IgD-negative memory B cell (primary cell): ENCODE measurements around the gene CDC42BPA. TPM values are rescaled to one million over a fixed set of nuclear protein-coding genes. Genes with fewer than 3 reads are reported as not detected.

Source experiments
- H3K27ac Mint-ChIP-seq, 3 donors: one replicate each; pipeline ENCODE4 v1.8.0; 2020 to 2022; ENCODE audit warnings: mild to moderate bottlenecking in 3 of 3, mixed read lengths in 3 of 3, moderate library complexity in 1 of 3
- H3K27me3 Mint-ChIP-seq: one replicate; pipeline ENCODE4 v1.8.0; 2021; ENCODE audit warnings: mixed read lengths
- H3K36me3 Mint-ChIP-seq: one replicate; pipeline ENCODE4 v1.8.0; 2020; ENCODE audit warnings: mild to moderate bottlenecking, mixed read lengths
- H3K4me1 Mint-ChIP-seq, 3 donors: one replicate each; pipeline ENCODE4 v1.8.0; 2020 to 2022; ENCODE audit warnings: mixed read lengths in 3 of 3, mild to moderate bottlenecking in 1 of 3
- H3K4me3 Mint-ChIP-seq, 4 donors: one replicate each; pipeline ENCODE4 v1.8.0; 2020 to 2022; ENCODE audit warnings: mild to moderate bottlenecking in 4 of 4, mixed read lengths in 4 of 4, moderate library complexity in 3 of 4
- H3K9me3 Mint-ChIP-seq, 3 donors: one replicate each; pipeline ENCODE4 v1.8.0; 2020 to 2021; ENCODE audit warnings: mixed read lengths in 3 of 3, mild to moderate bottlenecking in 1 of 3
- polyA plus RNA-seq: library from polyadenylated mRNA; unstranded; fragments of 300-500 nt; fragmentation: Illumina TruSeq; gene quantifications from one replicate; pipeline ENCODE4 v1.2.3, GENCODE V29; 2021

The CDC42BPA gene
- polyA plus RNA-seq, 1 donor from 2014 or later, result not detected

DNA sequence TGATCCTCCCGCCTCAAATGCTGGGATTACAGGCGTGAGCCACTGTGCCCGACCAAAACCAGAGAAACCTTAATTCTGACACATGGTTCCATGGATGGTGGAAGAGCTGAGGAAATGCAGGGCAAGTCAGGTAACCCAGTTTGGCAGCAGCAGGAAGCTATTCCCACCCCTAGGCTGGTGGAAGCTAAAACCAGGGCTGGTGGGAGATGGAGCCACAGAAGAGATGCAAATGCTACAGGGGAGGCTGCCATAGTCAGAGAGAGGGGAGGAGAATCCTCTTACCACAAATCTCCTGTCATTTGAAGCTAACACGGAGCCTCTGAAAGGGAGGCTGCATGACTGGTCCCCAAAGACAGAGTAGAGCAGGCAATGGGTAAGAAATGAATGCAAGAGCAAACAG, 4.1 kb upstream of the CDC42BPA start:
- Mint-ChIP-seq H3K4me3 (peak overlapping the region in 1 of 4 donors; percentile 69), H3K9me3 (peaks cover 0 to 9% (median 0%) of the 10 kb centered on the region in 3 donors), H3K27me3 (peaks cover 28% of the 10 kb centered on the region), H3K27ac (no peak overlapping the region), H3K36me3 (no peaks in the 10 kb centered on the region), H3K4me1 (peaks cover 2 to 7% (median 2%) of the 10 kb centered on the region in 3 donors)

- no peak overlapping the region for H3K4me3 Mint-ChIP-seq
- no peaks in the 10 kb centered on the region for H3K36me3 Mint-ChIP-seq
- peaks cover 0 to 15% (median under 1%) of the 10 kb centered on the region in 3 donors for H3K9me3 Mint-ChIP-seq
- H3K27me3 Mint-ChIP-seq, result peaks cover 36% of the 10 kb centered on the region
- H3K27ac Mint-ChIP-seq, result no peak overlapping the region
- peaks cover 2 to 10% (median 2%) of the 10 kb centered on the region in 3 donors for H3K4me1 Mint-ChIP-seq
Measured at GRCh38 chr1:227321035-227321434, 2.7 kb upstream of the CDC42BPA start.

GRCh38 chr1:227320476-227320875, 2.2 kb upstream of the CDC42BPA start:
- peaks cover 41% of the 10 kb centered on the region for H3K27me3 Mint-ChIP-seq
- H3K4me1 Mint-ChIP-seq, result peaks cover 2 to 10% (median 2%) of the 10 kb centered on the region in 3 donors
- no peaks in the 10 kb centered on the region for H3K36me3 Mint-ChIP-seq
- H3K9me3 Mint-ChIP-seq, result peaks cover 0 to 17% (median 4%) of the 10 kb centered on the region in 3 donors
- H3K27ac Mint-ChIP-seq, result no peak overlapping the region
- no peak overlapping the region for H3K4me3 Mint-ChIP-seq

GRCh38 chr1:227318853-227319607, 738 bp upstream of the CDC42BPA start:
- Mint-ChIP-seq H3K9me3 (peaks cover 0 to 13% (median 4%) of the 10 kb centered on the region in 3 donors), H3K36me3 (no peaks in the 10 kb centered on the region), H3K27ac (no peak overlapping the region), H3K4me3 (peak overlapping the region; percentile 48 to 84 (median 71)), H3K4me1 (peaks cover 2 to 10% (median 2%) of the 10 kb centered on the region in 3 donors), H3K27me3 (peaks cover 41% of the 10 kb centered on the region)

- Mint-ChIP-seq H3K27ac (no peak overlapping the region), H3K4me3 (peak overlapping the region; percentile 76 to 88 (median 77)), H3K27me3 (peaks cover 42% of the 10 kb centered on the region)
Measured at GRCh38 chr1:227317523-227318015, 723 bp downstream of the CDC42BPA start.

DNA sequence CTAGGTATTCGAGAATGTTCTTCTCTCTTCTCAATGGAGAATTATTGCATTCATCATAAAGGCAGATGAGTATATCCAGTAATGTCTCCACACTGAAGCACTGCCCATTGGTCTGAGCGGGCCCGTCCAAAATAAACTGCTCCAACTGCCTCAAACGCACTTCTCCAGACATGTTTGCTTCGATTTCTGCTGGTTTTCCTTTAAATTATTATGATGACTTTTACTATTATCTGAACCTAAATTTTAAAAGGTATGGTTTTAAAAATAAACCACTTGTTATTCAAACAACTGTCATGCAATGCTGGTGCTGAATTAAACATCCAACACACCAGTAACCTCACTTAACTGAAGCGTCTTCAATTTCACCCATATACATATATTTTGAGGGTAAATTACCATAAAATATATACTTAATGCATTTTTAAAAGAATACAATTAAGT, 1.3 kb downstream of the CDC42BPA start:
- Mint-ChIP-seq H3K27me3 (peaks cover 39% of the 10 kb centered on the region), H3K9me3 (peaks cover 0 to 8% (median 4%) of the 10 kb centered on the region in 3 donors), H3K36me3 (no peaks in the 10 kb centered on the region), H3K27ac (no peak overlapping the region), H3K4me1 (peaks cover 2 to 10% (median 2%) of the 10 kb centered on the region in 3 donors), H3K4me3 (peak overlapping the region in 3 of 4 donors; percentile 37 to 76 (median 47))

More at GRCh38 chr1:227317523-227318015, 723 bp downstream of the CDC42BPA start:
- H3K36me3 Mint-ChIP-seq, result no peaks in the 10 kb centered on the region
- peaks cover 2 to 10% (median 2%) of the 10 kb centered on the region in 3 donors for H3K4me1 Mint-ChIP-seq
- peaks cover 0 to 8% (median 4%) of the 10 kb centered on the region in 3 donors for H3K9me3 Mint-ChIP-seq

DNA sequence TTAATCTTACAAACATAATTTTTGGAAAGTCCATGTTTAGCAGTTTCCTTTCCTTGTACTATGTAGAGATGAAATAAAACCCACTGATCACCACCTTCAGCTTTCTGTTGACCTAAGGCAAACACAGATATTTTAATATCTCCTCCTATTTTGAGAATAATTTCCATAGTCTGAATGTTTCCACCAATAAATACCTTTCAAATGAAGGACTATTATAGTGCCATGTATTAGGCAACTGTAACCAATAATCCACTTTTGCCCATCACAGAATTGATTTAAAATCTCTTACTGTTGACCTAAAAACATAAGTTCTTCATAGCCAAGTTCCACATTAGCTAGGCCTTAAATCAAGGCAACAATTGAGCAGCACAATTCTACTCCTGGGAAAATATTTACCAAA, 1.8 kb downstream of the CDC42BPA start:
- Mint-ChIP-seq H3K36me3 (no peaks in the 10 kb centered on the region), H3K27ac (no peak overlapping the region), H3K4me3 (peak overlapping the region in 2 of 4 donors; percentile 37 to 68), H3K4me1 (peaks cover 2 to 10% (median 2%) of the 10 kb centered on the region in 3 donors), H3K27me3 (peaks cover 37% of the 10 kb centered on the region), H3K9me3 (peaks cover 0 to 8% (median 4%) of the 10 kb centered on the region in 3 donors)

DNA sequence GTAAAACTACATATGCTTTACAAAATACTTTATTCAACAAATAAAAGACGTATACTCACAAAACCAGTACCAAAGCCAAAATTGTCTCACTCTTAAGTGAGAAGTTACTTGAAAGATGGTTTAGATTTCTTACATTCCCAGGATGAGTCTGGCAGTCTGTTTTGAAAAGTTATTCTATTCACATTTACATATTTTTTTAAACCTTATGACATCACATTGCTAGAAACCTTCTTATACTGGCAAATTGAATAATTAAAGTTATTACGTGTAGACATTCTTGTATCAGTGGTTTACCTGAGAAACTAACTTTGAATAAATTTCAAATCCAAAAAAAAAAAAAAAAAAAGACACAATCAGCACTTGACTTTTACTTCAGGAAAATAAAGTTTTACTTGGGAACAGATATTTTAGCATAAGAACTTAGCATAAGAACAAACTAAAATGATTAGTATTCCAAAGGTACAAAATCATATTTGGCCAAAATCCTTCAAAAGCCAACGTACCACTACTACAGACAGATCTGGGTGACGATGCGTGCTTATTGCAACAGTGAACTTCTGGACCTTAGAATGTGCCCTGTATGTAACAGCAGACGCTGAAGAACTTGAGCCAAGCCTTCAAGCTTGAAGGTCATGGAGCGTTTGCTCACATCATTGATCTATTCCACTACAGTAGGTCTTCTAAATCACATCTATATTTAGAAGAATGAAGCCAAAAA, 2.5 kb downstream of the CDC42BPA start:
- no peaks in the 10 kb centered on the region for H3K36me3 Mint-ChIP-seq
- H3K4me3 Mint-ChIP-seq, result no peak overlapping the region
- H3K9me3 Mint-ChIP-seq, result peaks cover 0 to 8% (median 6%) of the 10 kb centered on the region in 3 donors
- H3K4me1 Mint-ChIP-seq, result peaks cover 2 to 10% (median 2%) of the 10 kb centered on the region in 3 donors
- H3K27me3 Mint-ChIP-seq, result peaks cover 39% of the 10 kb centered on the region
- H3K27ac Mint-ChIP-seq, result no peak overlapping the region

- Mint-ChIP-seq H3K4me3 (no peak overlapping the region), H3K27me3 (peaks cover 33% of the 10 kb centered on the region), H3K27ac (no peak overlapping the region), H3K4me1 (peaks cover 2 to 6% (median 2%) of the 10 kb centered on the region in 3 donors), H3K36me3 (no peaks in the 10 kb centered on the region), H3K9me3 (peaks cover 0 to 8% (median 6%) of the 10 kb centered on the region in 3 donors)
Measured at GRCh38 chr1:227314014-227314848, 4.1 kb downstream of the CDC42BPA start.

DNA sequence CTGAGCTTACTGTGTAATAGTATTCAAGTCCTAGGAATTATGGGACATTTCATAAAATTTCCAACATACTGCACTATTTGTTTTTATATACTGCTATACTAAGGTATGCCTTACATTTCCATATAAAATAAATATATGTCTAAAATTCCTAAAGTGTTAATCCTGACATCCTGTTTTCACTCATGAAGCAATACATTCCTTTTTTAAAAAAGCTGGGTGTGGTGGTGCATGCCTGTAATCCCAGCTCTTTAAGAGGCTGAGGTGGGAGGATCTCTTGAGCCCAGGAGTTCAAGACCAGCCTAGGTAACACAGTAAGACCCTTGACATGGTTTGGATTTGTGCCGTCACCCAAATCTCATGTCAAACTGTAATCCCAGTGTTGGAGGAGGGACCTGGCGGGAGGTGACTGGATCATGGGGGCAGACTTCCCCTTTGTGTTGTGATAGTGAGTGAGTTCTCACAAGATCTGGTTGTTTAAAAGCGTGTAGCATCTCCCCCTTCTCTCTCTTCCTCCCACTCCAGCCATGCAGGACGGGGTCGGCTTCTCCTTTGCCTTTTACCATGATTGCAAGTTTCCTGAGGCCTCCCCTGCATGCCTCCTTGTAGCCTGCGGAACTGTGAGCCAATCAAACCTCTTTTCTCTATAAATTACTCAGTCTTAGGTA, 5.8 kb downstream of the CDC42BPA start:
- no peak overlapping the region for H3K27ac Mint-ChIP-seq

GRCh38 chr1:227311389-227312001, 6.8 kb downstream of the CDC42BPA start:
- peaks cover 0 to 7% (median 6%) of the 10 kb centered on the region in 3 donors for H3K9me3 Mint-ChIP-seq
- no peaks in the 10 kb centered on the region for H3K36me3 Mint-ChIP-seq
- H3K27me3 Mint-ChIP-seq, result peaks cover 21% of the 10 kb centered on the region
- no peak overlapping the region for H3K27ac Mint-ChIP-seq
- no peak overlapping the region for H3K4me3 Mint-ChIP-seq
- H3K4me1 Mint-ChIP-seq, result no peaks in the 10 kb centered on the region

More for the DNA sequence above, 5.8 kb downstream of the CDC42BPA start:
- H3K27me3 Mint-ChIP-seq, result peaks cover 26% of the 10 kb centered on the region
- H3K9me3 Mint-ChIP-seq, result peaks cover 0 to 8% (median 6%) of the 10 kb centered on the region in 3 donors
- no peaks in the 10 kb centered on the region for H3K36me3 Mint-ChIP-seq
- no peak overlapping the region for H3K4me3 Mint-ChIP-seq
- H3K4me1 Mint-ChIP-seq, result peaks cover 2 to 3% (median 2%) of the 10 kb centered on the region in 3 donors

DNA sequence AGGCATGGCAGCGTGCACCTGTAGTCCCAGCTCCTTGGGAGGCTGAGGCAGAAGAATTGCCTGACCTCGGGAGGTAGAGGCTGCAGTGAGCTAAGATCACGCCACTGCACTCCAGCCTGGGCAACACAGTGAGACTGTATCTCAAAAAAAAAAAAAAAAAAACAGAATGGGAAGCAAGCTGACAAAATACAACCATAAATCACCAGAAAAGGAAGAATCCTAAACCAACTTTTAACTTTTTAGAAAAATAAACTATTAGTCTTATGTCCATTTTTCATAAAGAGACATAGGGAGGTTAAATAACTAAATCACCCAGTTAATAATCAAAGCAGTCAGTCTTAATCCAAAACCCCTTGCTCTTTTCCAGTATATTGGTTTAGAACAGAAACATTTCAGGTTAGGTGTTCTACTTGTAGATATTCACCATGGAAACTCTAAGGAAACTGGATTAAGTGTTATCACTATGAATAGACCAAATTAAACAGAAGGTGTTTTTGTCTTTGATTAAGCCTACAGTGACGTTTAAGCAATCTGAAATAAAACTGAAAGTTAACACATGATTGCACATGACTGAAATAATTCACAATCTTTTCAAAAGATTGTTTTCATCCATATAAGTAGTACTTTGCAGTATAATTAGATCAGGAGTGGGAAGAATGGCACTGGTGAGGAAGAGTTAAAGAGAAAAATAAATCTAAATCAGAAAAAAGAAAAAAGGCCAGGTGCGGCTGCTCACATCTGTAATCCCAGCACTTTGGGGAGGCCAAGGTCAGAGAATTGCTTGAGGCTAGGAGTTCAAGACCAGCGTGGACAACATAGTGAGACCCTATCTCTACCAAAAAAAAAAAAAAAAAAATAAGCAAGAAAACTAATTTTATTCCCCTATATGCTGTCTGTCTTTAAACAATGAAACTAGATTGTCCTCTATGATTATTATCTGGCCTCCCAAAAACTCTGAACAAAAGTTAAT, 9.6 kb downstream of the CDC42BPA start:
- peaks cover 0 to 2% (median 0%) of the 10 kb centered on the region in 3 donors for H3K9me3 Mint-ChIP-seq
- H3K4me3 Mint-ChIP-seq, result no peak overlapping the region
- peaks cover 12% of the 10 kb centered on the region for H3K27me3 Mint-ChIP-seq
- no peaks in the 10 kb centered on the region for H3K4me1 Mint-ChIP-seq
- no peak overlapping the region for H3K27ac Mint-ChIP-seq
- no peaks in the 10 kb centered on the region for H3K36me3 Mint-ChIP-seq

DNA sequence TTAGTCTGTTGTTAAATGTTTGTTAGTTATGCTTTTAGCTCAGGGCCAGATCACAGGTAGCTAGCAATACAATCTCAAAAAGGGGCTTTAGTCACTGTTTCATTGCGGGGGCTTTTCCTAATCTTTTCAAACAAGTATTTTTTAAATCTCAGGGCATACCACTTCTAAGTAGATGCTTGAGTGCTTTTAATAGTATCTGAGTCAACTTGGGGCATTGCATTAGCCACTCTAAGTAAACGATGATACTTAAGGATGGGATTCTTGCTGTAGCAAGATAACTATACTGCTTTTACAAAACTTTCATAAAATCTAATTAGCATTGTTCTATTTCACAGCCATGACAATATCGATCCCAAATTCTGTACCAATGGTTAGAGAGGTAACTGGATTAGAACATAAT, 11.6 kb downstream of the CDC42BPA start:
- Mint-ChIP-seq H3K36me3 (no peaks in the 10 kb centered on the region), H3K4me1 (no peaks in the 10 kb centered on the region), H3K9me3 (peaks cover 0 to 2% (median 0%) of the 10 kb centered on the region in 3 donors), H3K4me3 (no peak overlapping the region), H3K27me3 (peaks cover 6% of the 10 kb centered on the region), H3K27ac (no peak overlapping the region)
